Uterus (tissue), 2 donors: ENCODE data around the gene KIAA1217.

Source experiments
- POLR2A ChIP-seq, 2 donors: fragments of 450-650 bp; IDR thresholded peaks; one replicate each; pipeline ENCODE4 v1.6.1; 2016; ENCODE audit warnings: antibody characterized with exemption in 2 of 2, mild to moderate bottlenecking in 1 of 2, moderate library complexity in 1 of 2
- TF ChIP-seq, protein P1 (sequence below), 4 experiments: fragments of 200-600 bp in 2 of 4; fragments of 450-650 bp in 2 of 4; sonication (generic) in 2 of 4; IDR thresholded peaks; one replicate each; pipeline ENCODE4 v1.5.1; 2016 to 2019; ENCODE audit warnings: antibody characterized with exemption in 4 of 4, mild to moderate bottlenecking in 2 of 4, moderate library complexity in 1 of 4

DNA sequence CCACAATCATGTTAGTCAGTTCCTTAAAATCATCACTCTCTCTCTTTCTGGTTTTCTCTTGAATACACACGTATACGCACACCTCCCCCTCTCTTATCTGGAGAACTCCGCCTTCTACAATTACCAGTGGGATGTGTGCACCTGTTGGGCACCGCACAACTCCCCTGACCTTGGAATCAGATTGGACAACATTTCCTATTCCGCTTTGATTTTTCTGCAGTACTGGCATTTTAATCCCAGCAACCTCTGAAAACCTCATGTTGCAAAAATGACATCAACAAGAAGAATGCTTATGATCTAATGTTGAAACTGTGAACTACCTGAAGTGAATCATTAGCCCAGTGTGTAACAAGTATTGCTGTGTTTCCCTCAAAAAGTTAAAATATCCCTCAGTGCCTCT is 109.6 kb downstream of the KIAA1217 start:
- TF ChIP-seq, protein P1, sequence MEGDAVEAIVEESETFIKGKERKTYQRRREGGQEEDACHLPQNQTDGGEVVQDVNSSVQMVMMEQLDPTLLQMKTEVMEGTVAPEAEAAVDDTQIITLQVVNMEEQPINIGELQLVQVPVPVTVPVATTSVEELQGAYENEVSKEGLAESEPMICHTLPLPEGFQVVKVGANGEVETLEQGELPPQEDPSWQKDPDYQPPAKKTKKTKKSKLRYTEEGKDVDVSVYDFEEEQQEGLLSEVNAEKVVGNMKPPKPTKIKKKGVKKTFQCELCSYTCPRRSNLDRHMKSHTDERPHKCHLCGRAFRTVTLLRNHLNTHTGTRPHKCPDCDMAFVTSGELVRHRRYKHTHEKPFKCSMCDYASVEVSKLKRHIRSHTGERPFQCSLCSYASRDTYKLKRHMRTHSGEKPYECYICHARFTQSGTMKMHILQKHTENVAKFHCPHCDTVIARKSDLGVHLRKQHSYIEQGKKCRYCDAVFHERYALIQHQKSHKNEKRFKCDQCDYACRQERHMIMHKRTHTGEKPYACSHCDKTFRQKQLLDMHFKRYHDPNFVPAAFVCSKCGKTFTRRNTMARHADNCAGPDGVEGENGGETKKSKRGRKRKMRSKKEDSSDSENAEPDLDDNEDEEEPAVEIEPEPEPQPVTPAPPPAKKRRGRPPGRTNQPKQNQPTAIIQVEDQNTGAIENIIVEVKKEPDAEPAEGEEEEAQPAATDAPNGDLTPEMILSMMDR (IDR thresholded peaks at IDR 0.05) = no peak
- TF ChIP-seq POLR2A (IDR thresholded peaks at IDR 0.05) = no peak
